A673 (cell line): ENCODE results near the gene ATG13.
"Not testable (repeated sequence)": the region's sequence is repeated elsewhere in the genome, so short reads cannot be mapped to it uniquely, and the experiment has no call there.

Experiments
- EZH2 ChIP-seq: fragments of 200-600 bp; sonication (generic); IDR thresholded peaks from 2 replicates; pipeline ENCODE4 v1.6.1; 2017; ENCODE audit warnings: borderline replicate concordance, low read depth, mild to moderate bottlenecking, mixed read lengths, antibody characterized with exemption, low read length; ENCODE audit not compliant: poor library complexity, severe bottlenecking
- TF ChIP-seq, protein P1 (sequence below): fragments of 300-800, 200-600 bp; sonication (generic); conservative IDR thresholded peaks from 2 replicates; pipeline ENCODE4 v1.5.1; 2017; ENCODE audit warnings: low read depth, mild to moderate bottlenecking, antibody characterized with exemption, low read length, moderate library complexity, mixed read lengths

DNA sequence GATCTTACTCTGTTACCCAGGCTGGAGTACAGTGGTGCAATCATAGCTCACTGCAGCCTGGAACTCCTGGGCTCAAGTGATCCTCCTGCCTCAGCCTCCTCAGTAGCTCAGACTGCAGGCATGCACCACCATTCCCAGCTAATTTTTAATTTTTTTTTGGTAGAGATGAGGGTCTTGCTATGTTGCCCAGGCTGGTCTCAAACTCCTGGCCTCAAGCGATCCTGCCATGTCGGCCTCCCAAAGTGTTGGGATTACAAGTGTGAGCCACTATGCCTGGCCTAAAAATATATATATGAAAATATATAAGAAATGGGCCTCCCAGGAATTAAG is 100.4 kb downstream of the ATG13 start:
- TF ChIP-seq, protein P1, sequence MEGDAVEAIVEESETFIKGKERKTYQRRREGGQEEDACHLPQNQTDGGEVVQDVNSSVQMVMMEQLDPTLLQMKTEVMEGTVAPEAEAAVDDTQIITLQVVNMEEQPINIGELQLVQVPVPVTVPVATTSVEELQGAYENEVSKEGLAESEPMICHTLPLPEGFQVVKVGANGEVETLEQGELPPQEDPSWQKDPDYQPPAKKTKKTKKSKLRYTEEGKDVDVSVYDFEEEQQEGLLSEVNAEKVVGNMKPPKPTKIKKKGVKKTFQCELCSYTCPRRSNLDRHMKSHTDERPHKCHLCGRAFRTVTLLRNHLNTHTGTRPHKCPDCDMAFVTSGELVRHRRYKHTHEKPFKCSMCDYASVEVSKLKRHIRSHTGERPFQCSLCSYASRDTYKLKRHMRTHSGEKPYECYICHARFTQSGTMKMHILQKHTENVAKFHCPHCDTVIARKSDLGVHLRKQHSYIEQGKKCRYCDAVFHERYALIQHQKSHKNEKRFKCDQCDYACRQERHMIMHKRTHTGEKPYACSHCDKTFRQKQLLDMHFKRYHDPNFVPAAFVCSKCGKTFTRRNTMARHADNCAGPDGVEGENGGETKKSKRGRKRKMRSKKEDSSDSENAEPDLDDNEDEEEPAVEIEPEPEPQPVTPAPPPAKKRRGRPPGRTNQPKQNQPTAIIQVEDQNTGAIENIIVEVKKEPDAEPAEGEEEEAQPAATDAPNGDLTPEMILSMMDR, result not testable (repeated sequence)
- not testable (repeated sequence) for TF ChIP-seq EZH2
